Neuron (in vitro differentiated cells): ENCODE measurements around the gene CHRNA4.

Experiments used
- H2AFZ ChIP-seq: one replicate; pipeline ENCODE4 v1.6.1; 2013; ENCODE audit warnings: low read depth, mild to moderate bottlenecking, inconsistent platforms, low read length, moderate library complexity
- H3K27me3 ChIP-seq: one replicate; pipeline ENCODE4 v1.6.1; 2013; ENCODE audit warnings: low read length; ENCODE audit not compliant: insufficient read depth
- H3K36me3 ChIP-seq: one replicate; pipeline ENCODE4 v1.6.1; 2013; ENCODE audit warnings: low read length; ENCODE audit not compliant: insufficient read depth
- H3K4me1 ChIP-seq: one replicate; pipeline ENCODE4 v1.6.1; 2013; ENCODE audit warnings: low read length; ENCODE audit not compliant: insufficient read depth
- H3K4me3 ChIP-seq: 2 replicates; pipeline ENCODE4 v1.5.1; 2013; ENCODE audit warnings: mild to moderate bottlenecking, low read length, moderate library complexity
- H3K9me3 ChIP-seq: one replicate; pipeline ENCODE4 v1.6.1; 2013; ENCODE audit warnings: low read length

The CHRNA4 gene

GRCh38 chr20:63322933-63323273, 38.2 kb downstream of the CHRNA4 start:
- H2AFZ ChIP-seq = no peak overlapping the region
- H3K36me3 ChIP-seq = no peaks in the 10 kb centered on the region
- peaks cover 10% of the 10 kb centered on the region for H3K4me1 ChIP-seq
- peaks cover 2% of the 10 kb centered on the region for H3K9me3 ChIP-seq
- no peak overlapping the region for H3K4me3 ChIP-seq
- peaks cover 13% of the 10 kb centered on the region for H3K27me3 ChIP-seq

- H3K27me3 ChIP-seq = peaks cover 13% of the 10 kb centered on the region
- H3K9me3 ChIP-seq = peaks cover 2% of the 10 kb centered on the region
- H3K36me3 ChIP-seq = no peaks in the 10 kb centered on the region
- H3K4me1 ChIP-seq = peaks cover 10% of the 10 kb centered on the region
- H2AFZ ChIP-seq = no peak overlapping the region
- no peak overlapping the region for H3K4me3 ChIP-seq
These were observed 38.8 kb downstream of the CHRNA4 start for GRCh38 chr20:63322146-63322932.

- peaks cover 2% of the 10 kb centered on the region for H3K9me3 ChIP-seq
- no peak overlapping the region for H2AFZ ChIP-seq
- H3K4me1 ChIP-seq = peaks cover 10% of the 10 kb centered on the region
- no peak overlapping the region for H3K4me3 ChIP-seq
- H3K27me3 ChIP-seq = peaks cover 16% of the 10 kb centered on the region
- H3K36me3 ChIP-seq = no peaks in the 10 kb centered on the region
These were observed 39.9 kb downstream of the CHRNA4 start for GRCh38 chr20:63321148-63321831.

- peaks cover 10% of the 10 kb centered on the region for H3K4me1 ChIP-seq
- peaks cover 2% of the 10 kb centered on the region for H3K9me3 ChIP-seq
- H2AFZ ChIP-seq = no peak overlapping the region
- H3K4me3 ChIP-seq = no peak overlapping the region
- no peaks in the 10 kb centered on the region for H3K36me3 ChIP-seq
- peaks cover 16% of the 10 kb centered on the region for H3K27me3 ChIP-seq
These were observed 40.5 kb downstream of the CHRNA4 start for GRCh38 chr20:63320616-63321147.

GRCh38 chr20:63320041-63320511, 41.1 kb downstream of the CHRNA4 start:
- no peak overlapping the region for H2AFZ ChIP-seq
- H3K27me3 ChIP-seq = peaks cover 16% of the 10 kb centered on the region
- H3K36me3 ChIP-seq = no peaks in the 10 kb centered on the region
- peaks cover 2% of the 10 kb centered on the region for H3K9me3 ChIP-seq
- H3K4me1 ChIP-seq = peaks cover 10% of the 10 kb centered on the region
- no peak overlapping the region for H3K4me3 ChIP-seq

GRCh38 chr20:63319164-63320040, 41.7 kb downstream of the CHRNA4 start:
- peaks cover 2% of the 10 kb centered on the region for H3K9me3 ChIP-seq
- peaks cover 10% of the 10 kb centered on the region for H3K4me1 ChIP-seq
- no peak overlapping the region for H2AFZ ChIP-seq
- no peaks in the 10 kb centered on the region for H3K36me3 ChIP-seq
- H3K4me3 ChIP-seq = no peak overlapping the region
- peaks cover 16% of the 10 kb centered on the region for H3K27me3 ChIP-seq

GRCh38 chr20:63318391-63319163, 42.6 kb downstream of the CHRNA4 start:
- Histone ChIP-seq H3K4me1 (peaks cover 10% of the 10 kb centered on the region), H2AFZ (no peak overlapping the region), H3K9me3 (no peaks in the 10 kb centered on the region), H3K36me3 (no peaks in the 10 kb centered on the region), H3K27me3 (peaks cover 16% of the 10 kb centered on the region), H3K4me3 (no peak overlapping the region)

- Histone ChIP-seq H3K27me3 (peaks cover 18% of the 10 kb centered on the region), H3K4me3 (no peak overlapping the region), H3K4me1 (peaks cover 6% of the 10 kb centered on the region), H3K9me3 (no peaks in the 10 kb centered on the region), H2AFZ (no peak overlapping the region), H3K36me3 (no peaks in the 10 kb centered on the region)
These were observed 43.4 kb downstream of the CHRNA4 start for GRCh38 chr20:63317601-63318291.

- no peak overlapping the region for H3K4me3 ChIP-seq
- H3K36me3 ChIP-seq = no peaks in the 10 kb centered on the region
- no peak overlapping the region for H2AFZ ChIP-seq
- H3K9me3 ChIP-seq = no peaks in the 10 kb centered on the region
- peaks cover 4% of the 10 kb centered on the region for H3K4me1 ChIP-seq
- H3K27me3 ChIP-seq = peaks cover 23% of the 10 kb centered on the region
These were observed 44.1 kb downstream of the CHRNA4 start for GRCh38 chr20:63317061-63317460.

- H2AFZ ChIP-seq = no peak overlapping the region
- peaks cover 4% of the 10 kb centered on the region for H3K4me1 ChIP-seq
- no peaks in the 10 kb centered on the region for H3K36me3 ChIP-seq
- H3K27me3 ChIP-seq = peaks cover 25% of the 10 kb centered on the region
- H3K9me3 ChIP-seq = no peaks in the 10 kb centered on the region
- H3K4me3 ChIP-seq = no peak overlapping the region
These were observed 44.6 kb downstream of the CHRNA4 start for GRCh38 chr20:63316502-63316921.

GRCh38 chr20:63315731-63316491, 45.2 kb downstream of the CHRNA4 start:
- no peaks in the 10 kb centered on the region for H3K9me3 ChIP-seq
- H3K4me3 ChIP-seq = no peak overlapping the region
- no peaks in the 10 kb centered on the region for H3K36me3 ChIP-seq
- no peak overlapping the region for H2AFZ ChIP-seq
- peaks cover 21% of the 10 kb centered on the region for H3K27me3 ChIP-seq
- peaks cover 4% of the 10 kb centered on the region for H3K4me1 ChIP-seq
